Measurements from ENCODE around the gene TMEM240.

The TMEM240 gene

DNA sequence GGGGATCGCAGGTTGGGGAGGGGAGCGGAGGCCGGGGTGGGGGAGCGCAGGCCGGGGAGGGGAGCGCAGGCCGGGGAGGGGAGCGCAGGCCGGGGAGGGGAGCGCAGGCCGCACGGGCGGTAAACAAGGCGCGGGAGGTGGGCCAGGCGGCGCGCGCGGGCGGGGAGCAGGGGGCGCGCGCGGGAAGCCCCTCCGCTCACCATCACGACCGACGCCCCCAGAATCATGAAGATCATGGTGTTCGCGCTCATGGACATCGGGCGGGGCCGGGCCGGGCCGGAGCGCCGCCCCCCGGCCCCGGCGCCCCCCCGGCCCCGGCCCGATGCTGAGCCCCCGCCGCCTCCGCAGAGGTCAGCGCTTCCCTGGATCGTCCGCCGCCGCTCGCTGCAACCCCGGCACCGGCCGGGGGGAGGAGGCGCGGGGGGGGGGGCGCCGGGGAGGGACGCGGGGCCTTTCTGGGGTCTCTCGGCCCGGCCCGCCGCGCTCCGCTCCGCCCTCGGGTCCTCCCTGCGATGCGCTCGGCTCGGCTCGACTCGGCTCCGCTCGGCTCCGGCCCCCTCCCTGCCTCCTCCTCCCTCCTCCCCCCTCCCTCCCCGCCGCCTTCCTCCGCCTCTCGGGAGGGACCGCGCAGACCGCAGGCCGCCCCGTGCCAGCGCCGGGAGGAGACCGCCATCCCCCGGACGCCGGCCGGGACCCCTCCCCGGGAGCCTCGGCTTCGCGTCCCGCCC, at the start of gene TMEM240:
TSS of gene TMEM240 (minus strand) at position 535 of the 728 bp plus-strand sequence. CDS start at position 257, 278 bp downstream.
- DNase-seq (ENCODE audit: low read depth), result peak; percentile 12

DNA sequence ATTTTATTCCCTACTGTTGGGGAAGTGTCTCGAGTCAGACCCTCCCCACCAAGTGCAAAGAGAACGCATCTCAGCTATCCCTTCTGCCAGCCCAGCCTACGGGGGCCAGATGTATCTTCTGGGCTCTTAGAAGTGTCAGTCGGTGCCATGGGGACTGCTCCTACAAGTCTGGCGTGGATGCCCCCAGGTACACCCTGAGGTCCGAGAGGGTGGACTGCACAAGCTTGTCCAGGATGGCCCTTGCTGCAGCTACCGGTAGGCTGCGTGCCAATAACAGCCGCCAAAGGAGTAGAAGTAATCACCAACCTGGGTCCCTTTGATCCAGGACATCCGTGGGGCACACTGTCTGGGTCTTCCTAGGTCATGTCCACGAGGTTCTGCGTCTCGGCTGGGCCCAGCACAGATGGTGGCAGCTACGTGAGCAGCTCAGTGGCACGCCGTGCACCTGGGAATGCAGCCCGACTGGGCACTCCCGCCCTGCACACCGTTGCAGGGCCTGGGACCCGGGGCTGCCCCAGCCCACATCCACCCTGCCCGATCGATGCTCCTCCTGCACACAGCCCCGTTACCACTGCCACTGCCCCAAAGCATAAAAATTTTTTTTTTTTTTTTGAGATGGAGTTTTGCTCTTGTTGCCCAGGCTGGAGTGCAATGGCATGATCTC, 43.1 kb upstream of the TMEM240 start:
- DNase-seq (ENCODE audit: low read depth), result no peak

DNA sequence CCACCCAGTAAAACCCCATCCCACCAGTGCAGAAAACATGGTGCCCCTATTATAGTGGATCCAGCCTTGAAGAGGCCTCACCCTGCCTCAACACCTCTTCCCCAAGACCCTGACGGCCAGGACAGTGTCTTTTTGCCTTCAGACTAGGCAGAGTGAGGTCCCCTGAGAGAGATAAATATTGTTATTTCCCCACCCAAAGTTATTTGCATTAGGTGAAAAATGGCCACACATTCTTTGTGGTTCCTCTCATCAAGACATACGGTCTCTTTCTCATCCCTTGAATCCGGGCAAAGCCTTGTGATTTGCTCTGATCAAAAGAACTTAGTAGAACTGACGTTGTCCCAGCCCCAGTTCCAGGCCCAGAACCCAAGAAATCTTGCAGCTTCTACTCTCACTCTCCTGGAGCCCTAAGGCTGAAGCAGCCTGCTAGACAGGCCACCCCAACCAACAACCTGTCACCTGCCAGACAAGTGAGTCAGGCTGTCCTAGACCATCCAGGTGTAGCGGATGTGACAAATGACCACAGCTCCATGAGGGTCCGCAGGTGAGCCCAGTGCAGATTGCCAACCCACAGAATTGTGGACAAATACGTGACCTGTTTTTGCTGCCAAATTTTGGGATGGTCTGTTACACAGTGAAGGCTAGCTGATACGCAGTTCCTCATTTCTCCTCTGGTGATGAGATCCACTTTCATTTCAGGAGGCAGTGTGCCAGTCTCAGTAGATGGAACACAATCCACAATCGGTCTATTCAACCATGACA, 42.3 kb upstream of the TMEM240 start:
- DNase-seq (ENCODE audit: low read depth), result no peak

DNA sequence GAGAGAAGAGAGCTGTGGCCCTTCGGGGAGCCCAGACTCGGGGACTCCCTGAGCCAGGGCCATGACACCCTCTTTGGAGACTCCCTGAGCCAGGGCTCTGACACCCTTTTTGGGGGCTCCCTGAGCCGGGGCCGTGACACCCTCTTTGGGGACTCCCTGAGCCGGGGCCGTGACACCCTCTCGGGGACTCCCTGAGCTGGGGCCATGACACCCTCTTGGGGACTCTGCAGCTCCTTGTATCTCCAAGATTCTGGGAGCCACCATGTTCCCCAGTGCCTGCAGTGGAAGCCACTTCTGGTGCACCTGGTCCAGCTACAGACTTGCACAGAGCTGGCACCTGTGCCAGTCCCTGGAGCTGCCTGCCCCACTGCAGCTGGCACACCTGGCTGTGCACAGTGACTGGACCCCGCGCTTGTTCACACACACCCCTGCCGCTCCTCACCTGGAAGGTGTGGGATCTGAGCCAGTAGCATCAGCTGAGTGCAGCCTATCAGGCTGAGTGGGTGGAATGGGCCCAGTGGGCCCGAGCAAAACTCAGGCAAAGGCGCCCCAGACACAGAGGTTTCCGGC, 38.0 kb upstream of the TMEM240 start:
- DNase-seq (ENCODE audit: low read depth), result no peak

DNA sequence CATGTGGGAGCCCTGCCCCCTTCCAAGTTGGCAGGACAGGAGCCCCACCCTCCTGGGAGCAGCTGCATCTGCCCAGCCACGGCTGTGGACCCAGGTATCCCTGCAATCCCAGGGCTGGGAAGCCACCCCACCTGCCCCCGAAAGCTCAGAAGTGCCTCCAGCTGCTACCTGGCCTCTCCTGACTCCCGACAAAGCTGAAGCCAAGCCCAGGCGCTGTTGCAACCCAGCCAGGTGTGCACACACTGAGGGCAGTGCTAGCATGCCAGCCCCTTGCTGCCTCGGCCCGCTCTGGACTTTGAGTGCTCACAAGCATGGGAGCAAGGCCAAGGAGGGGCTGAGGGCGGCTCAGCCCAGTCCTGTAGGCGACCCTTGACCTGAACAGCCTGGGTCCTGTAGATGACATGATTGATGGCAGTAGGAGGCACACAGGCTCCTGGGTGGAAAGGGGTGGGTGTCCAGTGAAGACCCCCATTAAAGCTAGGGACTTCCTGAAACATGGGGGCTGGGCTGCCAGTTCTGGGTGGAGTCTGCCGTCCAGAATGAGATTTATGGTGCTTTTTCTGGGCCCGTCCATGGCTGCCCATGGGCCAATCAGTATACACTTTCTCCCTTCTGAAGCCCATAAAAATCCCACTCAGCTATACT, 37.1 kb upstream of the TMEM240 start:
- DNase-seq (ENCODE audit: low read depth), result no peak

DNA sequence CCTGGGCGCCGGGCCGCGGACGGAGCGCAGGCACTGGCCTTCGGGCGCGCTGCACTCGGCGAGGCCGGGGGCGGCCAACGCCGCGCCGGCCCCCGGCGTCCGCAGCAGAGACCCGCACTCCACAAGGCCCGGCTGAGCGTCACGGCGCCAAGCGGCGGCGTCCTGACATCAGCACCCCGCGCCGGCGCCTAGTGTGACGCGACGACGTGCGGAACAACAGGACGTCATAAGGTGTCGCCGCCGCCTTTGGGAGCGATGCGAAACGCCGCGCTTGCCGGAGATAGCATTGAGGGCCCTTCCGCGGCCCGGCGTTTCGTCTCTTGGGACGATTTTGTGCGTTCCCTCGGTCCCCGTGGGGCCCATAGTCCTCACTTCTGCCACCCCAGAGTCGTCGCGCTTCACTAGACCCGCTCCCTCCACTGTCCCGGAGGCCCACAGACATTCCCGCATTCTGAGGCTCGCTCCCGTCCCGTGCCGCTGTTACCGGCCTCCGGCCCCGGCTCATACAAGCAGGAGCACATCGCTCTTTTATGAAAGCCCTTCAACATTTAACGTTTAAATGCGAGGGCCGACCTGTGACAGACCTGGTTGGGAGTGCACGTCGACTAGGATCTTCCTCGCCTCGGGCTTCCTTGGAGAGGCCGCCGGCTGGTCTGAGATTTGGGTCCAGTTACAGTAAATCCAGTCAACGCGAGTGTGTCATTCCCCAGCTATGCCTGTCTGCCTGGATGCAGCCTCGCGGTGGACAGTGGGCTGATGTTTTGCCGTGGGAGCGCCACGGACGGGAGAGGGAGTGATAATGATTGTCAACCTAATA, 34.5 kb upstream of the TMEM240 start, which contains the start of gene SSU72:
TSS of gene SSU72 (minus strand) at position 143 of the 817 bp plus-strand sequence. CDS start 306 bp downstream, outside the sequence.
- DNase-seq (ENCODE audit: low read depth), result peak; percentile 86

DNA sequence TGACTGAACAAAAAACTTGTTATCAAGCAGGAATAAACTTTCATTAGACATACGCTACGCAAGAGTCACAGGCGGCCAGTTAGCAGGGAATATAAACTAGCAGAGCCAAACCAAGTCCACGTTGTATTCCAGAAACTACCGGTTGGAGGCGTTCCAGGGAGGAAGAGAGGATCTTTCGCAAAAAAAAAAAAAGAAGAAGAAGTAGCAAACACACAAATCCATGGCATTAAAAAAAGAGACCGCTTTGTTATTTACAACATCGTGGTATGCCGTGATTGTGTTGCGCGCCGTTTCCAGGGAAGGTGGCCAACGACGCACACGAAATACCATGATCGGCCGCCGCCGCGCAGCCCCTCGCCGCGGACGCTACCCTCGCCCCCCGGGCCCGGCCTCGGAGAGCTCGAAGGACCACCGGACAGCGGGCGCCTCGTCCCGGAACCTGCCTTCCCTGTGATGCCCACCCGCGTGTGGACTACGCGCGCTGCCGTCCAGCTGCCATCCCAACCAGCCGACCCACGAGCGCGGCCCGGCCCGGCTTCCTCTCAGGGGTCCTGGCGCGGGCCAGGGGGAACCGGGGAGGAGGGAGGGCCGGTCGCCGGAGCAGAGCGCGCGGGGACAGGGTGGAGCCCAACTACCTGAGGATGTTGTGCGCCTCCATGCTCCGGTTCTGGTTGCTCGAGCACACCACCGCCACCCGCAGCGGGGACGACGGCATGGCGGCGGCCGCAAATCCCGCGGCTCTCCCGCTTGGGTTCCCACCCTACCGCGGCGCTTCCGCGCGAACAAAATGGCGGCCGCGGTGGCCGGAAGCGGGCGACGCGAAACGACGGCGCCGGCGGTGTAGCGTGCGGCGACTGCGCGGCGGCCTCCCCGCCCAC, 33.7 kb upstream of the TMEM240 start:
- peak; percentile 64 for DNase-seq (ENCODE audit: low read depth)

DNA sequence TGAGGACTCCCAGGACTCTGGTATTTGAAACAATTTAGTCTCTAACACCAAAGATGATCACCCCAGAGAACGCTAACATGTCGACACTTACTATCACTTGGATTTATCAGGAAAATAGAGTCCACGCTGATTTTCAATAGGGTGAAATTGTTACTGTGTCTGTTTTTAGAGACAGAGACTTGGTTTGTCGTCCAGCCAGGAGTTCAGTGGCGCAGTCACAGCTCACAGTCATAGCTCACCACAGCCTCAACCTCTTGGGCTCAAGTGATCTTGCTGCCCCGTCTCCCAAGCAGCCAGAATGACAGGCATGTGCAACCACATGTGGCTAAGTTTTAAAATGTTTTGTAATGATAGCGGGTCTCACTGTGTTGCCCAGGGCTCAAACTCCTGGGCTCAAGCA, 28.9 kb upstream of the TMEM240 start:
- no peak for DNase-seq (ENCODE audit: low read depth)

DNA sequence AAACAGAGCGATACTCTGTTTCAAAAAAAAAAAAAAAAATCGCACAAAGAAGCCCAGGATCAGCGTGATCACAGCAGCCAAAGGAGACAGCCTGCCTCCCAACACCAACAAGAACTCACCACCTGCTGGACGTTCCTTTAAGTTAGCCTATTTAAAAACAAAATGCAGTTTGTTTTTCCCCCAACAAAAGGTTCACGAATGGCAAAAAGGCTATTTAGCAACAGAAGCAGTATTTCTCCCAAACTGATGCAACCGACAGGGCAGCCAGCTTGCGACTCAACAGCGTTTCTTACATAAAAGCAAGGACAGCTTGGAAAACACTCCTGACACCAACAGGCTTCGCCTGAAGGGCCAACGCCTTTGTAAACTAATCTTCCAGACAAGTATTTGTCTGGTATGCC, 27.5 kb upstream of the TMEM240 start:
- no peak for DNase-seq (ENCODE audit: low read depth)

DNA sequence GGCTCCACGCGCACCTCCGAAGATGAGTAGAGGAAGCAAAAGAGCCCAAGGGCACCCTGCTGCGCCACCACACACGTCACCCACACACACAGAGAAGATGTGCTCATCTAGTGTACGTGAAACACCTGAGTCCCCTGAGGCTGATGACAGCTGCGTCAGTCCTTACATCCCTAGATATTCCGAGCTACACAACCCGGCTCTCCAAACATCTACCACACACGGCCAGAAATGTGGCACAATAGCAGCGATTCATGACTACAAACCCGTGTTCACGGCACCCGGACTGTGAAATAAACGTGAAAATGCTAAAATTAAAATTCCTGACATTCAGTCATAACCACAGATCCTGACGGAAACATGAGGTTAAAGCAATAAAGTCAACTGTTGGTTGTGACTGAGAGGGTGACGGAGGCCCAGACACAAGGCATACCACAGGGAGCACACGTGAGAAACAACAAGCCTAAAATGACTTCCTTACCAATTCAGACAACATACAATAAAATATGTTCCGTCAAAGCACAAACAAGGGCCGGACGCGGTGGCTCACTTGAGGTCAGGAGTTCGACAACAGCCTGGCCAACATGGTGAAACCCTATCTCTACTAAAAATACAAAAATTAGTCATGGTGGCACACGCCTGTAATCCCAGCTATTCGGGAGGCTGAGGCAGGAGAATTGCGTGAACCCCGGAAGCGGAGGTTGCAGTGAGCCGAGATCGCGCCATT, 26.9 kb upstream of the TMEM240 start:
- DNase-seq (ENCODE audit: low read depth), result no peak

DNA sequence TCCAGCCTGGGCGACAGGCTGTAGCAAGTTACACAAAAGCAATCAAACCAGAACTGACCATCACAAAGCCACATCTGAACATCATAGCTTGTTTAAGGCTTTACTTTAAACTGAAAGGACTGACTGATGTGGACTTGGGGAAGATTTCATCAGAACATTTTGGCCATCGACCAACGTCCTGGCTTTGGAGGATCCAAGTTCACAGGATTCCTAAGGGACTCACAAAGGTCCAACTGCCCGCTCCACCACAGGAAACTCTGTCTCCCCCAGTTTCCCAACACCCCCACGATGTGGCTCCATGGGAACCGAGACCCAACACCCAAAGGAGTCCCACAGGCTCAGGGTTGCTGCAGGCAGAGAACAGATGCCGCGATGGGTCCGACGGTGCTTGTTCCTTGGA, 24.9 kb upstream of the TMEM240 start:
- DNase-seq (ENCODE audit: low read depth), result no peak

DNA sequence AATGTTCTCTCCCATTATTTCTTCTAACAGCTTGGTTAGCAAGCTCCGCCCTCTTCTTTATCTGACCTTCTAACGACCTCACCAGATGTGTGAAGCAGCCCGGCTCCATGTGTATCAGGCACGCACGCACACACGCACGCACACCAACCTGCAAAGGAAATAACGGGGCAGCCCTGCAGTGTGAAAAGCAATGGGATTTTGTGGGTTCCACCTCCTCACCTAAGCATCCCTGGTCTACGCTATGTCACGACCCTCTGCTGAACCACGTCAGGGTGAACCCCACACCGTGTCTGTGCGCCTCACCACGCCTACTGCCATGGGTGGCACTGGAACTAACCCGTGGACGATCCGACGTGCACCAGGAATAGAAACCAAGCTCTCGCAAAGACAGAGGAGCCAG, 23.8 kb upstream of the TMEM240 start:
- no peak for DNase-seq (ENCODE audit: low read depth)

DNA sequence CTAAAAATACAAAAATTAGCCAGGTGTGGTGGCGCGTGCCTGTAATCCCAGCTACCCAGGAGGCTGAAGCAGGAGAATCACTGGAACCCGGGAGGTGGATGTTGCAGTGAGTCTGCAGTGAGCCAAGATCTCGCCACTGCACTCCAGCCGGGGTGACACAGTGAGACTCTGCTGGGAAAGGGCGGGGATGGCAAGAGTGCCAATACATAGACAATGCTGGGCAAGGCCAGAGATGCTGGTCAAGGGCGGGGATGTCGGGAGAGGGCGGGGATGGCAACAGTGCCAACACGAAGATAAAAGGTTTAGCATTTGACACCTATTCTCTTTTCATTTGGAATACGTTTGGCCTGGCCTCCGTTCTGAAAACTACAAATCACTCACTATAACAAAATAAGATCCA, 23.3 kb upstream of the TMEM240 start:
- no peak for DNase-seq (ENCODE audit: low read depth)

DNA sequence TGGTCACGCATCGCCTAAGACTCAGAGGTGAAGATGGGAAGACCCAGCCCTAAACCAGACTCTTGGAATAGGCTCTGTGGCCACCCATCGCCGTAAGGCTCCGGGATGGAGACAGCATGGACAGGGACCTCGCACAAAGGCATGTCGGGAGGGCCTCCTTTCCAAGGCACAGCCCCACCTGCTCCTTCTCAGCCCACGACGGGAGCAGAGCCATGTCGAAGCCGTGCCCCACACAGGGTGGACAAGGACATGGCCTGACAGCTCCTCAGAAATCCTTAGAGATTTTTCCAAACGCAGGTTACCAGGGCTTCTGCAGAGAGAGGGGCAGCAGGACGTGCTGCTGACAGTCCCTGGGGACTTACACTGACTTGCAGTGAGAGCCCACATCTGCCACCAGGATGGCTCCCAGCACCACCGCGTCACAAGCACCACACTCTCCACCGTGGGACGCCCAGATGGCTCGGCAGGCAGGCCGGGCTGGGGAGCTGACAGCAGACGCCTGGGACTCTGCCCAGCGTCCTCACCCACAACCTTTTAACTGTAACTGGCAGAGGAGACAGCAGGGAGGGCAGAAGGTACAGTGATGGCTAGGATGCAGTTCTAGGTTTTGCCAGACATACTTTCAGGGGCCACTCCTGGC, 22.3 kb upstream of the TMEM240 start:
- no peak for DNase-seq (ENCODE audit: low read depth)

DNA sequence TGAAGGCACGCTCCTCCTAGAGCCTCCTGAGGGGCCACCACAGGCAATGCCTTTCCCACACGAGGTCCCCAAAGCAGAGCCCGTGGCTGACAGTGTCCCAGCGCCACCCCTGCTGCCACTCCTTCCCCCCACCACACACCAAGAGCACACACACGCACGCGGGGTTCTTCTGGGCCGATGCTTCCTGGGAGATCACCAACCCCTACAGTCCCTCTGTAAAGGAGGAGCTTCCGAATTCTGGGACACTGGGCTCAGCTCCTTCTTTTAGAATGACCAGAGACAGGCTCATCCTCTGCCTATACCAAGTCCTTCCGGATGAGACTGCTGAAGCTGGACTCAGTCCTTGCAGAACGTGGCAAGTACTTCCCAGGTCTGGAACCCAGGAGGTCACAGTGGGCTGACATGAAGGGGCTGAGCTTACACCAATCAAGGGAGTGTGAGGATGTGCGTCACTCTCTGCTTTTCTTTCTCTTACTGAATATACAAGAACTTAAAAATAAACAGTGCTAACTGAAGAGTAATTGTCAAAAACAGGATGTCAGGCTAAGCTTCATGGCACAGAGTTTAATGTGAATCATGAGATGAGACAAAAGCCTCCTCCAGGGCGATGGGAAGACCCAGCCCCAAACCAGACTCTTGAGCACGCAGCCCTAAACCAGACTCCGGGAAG, 21.5 kb upstream of the TMEM240 start:
- DNase-seq (ENCODE audit: low read depth), result no peak

DNA sequence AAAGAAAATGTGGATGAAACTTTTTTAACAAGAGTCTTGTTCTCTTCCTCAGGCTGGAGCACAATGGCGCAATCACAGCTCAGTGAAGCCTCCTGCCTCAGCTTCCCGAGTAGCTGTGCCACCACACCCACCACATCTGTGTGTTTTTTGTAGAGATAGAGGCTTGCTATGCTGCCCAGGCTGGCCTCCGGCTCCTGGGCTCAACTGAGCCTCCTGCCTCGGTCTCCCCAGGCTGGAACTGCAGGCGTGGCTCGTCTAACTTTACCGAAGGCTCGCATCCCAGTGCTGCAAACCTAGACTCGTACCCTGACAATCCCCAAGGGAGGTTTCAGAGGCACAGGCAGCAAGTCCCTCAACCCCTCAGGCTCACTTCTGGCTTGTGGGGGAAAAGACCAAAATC, 19.8 kb upstream of the TMEM240 start:
- DNase-seq (ENCODE audit: low read depth), result no peak

DNA sequence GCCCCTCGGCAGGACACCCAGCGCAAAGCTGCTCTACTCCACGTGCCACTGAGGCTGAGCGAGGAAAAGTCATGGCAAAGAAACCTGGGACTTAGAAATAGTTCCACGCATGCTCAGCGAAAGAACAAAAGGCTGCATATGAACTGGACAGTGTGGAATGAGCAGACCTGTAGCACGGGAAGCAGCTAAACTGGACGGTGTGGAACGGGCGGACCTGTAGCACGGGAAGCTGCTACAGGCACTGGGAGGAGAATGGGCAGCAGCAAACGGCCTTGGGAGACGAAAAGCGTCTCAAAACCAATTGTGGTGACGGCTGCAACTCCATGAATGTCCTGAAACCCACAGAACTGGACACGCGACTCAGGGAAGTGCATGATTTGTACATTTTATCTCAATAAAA, 18.6 kb upstream of the TMEM240 start:
- DNase-seq (ENCODE audit: low read depth), result no peak

DNA sequence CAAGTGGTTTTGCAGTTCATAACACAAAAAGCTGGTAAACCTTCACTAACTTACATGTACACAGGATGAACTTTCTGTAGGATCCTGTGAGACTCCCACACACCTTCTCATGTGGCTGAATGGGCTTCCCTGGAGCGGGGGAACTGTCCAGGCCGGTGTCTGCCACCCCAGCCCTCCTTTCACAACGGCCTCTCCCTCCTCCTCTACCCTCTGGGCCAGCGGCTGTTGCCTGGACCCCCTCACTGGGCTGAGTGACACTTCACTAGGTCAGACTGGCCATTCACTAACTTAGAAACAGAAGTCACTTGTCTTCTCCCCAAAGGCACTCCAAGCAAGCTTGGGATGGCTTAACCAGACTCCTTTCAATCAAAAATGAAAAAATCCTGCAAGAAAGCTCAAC, 18.2 kb upstream of the TMEM240 start:
- no peak for DNase-seq (ENCODE audit: low read depth)
